ENCODE data around the gene WIPF1. TPM values are rescaled to one million over a fixed set of nuclear protein-coding genes. Genes with fewer than 3 reads are reported as not detected.
"Not testable (repeated sequence)": the region's sequence is repeated elsewhere in the genome, so short reads cannot be mapped to it uniquely, and the experiment has no call there.

WIPF1 gene
- total RNA-seq, 1 experiment from 2014 or later, result 0.61 TPM

DNA sequence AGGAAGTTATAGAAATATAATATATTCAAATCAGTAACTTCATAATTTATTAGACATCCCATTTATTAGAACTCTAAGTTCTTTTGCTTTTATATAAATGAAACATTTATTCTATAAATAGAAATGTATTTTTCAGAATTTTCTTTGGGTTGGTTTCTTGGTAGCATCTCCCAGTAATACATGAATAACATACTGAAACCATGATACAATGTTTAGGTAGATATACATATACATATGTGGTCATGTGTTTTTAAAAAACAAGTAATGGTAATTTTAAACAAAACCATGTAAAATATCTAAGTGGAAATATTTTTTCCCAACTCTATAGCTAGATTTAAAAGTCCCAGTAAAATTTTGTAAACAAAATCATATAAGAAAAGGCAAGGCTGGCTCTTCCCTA is 36.9 kb downstream of the WIPF1 start:
- in situ Hi-C loops (cut with HindIII; ENCODE audit: low pct_unique_long_range_greater_than_20kb, low sequenced_read_pairs), result no loop called here
- DNase-seq (ENCODE audit: low read depth), result no peak

DNA sequence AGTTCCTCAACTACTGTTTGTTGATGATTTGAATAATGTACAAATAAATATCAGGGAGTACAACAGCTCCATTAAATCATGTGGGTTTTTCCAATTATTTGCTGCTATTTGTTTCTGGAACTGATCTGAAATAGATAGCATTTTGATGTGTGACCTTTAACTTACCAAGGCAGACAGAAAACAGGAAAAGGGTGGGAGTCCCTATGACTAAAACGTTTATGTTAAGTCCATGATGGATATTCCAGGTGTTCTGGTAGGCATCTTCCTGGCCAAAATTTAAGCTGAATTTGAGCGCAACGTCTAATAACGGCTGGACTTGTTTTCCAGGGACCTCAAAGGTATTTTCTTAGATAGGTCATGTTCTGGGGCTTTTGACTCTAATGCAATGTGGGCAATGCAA is 41.6 kb downstream of the WIPF1 start:
- DNase-seq (ENCODE audit: low read depth), result no peak
- in situ Hi-C loops (cut with HindIII; ENCODE audit: low pct_unique_long_range_greater_than_20kb, low sequenced_read_pairs), result no loop called here

DNA sequence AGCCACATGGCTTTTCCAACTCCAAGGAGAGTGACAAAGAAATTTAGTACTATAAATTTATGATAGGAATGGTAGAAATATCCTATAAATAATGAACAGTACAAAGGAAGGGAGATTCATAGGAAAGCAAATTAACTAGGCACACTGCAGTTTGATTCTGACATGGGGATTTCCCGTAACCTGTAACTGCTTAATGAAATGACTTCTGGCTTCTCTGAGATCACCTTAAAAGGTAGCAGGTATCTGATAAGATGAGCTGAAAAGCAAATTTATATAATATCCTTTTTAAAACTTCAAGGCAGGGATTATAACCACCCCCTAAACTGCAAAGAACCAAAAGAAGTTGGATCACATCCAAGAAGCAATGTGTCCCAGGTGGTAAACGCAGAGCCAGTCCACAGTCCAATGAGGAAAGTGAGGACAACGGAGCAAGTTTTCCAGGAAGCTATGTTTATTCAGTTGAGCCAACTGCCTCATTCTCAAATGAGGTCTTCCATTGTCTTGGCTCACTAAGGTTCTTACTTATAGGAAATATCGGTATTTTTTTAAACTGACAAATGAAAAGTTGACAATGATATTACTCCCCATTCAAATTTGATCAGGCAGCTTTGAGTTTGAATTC is 43.0 kb downstream of the WIPF1 start:
- DNase-seq (ENCODE audit: low read depth), result no peak
- in situ Hi-C loops (cut with HindIII; ENCODE audit: low pct_unique_long_range_greater_than_20kb, low sequenced_read_pairs), result no loop called here

DNA sequence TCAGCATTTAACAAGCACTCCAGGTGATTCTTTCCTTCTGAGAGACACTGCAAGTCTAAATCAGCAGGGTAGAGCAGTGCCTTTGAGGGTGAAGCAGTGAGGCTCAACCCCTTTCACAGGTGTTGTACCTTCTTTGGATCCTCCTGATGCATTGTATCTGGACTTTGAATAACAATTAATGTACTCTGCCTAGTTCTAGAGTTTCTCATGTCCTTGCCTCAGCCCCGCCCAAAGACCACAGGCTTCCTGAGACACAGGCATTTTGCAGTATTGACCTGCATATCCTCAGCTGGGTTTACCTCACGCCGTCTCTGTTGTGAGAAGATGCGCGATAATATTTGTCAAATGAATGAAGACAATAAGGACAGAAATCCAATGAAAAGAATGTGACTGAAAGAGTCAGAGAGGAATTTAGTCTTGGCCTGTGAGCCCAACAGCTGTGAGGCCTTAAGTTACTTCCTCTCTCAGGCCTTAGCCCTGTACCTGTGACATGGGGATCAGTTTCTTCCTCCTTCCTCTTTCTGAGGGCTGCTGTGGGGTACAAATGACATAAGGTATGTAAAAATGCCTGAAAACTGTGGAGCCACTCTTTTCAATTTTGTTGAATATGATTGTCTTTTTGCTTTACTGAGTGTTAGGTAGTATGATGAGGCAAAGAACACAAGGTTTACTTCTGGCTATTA is 43.7 kb downstream of the WIPF1 start:
- DNase-seq (ENCODE audit: low read depth), result no peak
- in situ Hi-C loops (cut with HindIII; ENCODE audit: low pct_unique_long_range_greater_than_20kb, low sequenced_read_pairs), result no loop called here

DNA sequence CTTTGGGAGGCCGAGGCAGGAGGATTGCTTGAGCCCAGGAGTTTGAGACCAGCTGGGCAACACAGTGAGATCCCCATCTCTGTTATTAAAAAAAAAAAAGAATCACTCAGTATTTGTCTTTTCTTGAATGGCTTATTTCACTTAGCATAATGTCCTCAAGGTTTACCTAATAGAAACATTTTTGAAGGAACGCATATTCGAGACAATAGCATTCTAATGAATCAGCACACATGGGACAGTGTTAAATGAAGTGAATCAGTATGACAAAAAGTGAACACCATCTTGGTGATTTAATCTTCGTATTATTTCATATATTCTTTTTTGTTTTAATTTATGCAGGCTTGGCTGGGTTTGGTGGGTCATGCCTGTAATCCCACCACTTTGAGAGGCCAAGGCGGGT is 44.7 kb downstream of the WIPF1 start:
- in situ Hi-C loops (cut with HindIII; ENCODE audit: low pct_unique_long_range_greater_than_20kb, low sequenced_read_pairs), result no loop called here
- no peak for DNase-seq (ENCODE audit: low read depth)

DNA sequence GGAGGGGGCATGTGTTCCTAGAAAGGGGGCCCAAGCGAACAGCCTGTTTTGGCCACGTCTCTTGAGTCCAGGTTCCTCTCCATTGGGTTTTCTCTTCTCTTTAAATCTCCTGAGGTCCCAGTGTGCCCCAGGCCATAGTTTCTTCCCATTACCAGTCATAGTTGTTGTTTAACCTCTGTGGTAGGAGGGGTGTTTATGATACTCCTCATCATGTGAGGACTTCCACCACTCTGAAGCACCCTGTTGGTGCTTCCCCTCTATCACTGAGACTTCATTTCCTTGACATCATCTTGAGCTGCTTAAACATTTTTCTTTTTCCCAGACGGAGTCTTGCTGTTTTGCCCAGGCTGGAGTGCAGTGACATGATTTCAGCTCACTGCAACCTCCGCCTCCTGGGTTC is 45.9 kb downstream of the WIPF1 start:
- in situ Hi-C loops (cut with HindIII; ENCODE audit: low pct_unique_long_range_greater_than_20kb, low sequenced_read_pairs), result no loop called here
- DNase-seq (ENCODE audit: low read depth), result no peak

- in situ Hi-C loops (cut with HindIII; ENCODE audit: low pct_unique_long_range_greater_than_20kb, low sequenced_read_pairs); DNase-seq (ENCODE audit: low read depth): not testable (repeated sequence)
These were observed 49.0 kb downstream of the WIPF1 start for GRCh38 chr2:174548646-174549045.

- in situ Hi-C loops (cut with HindIII; ENCODE audit: low pct_unique_long_range_greater_than_20kb, low sequenced_read_pairs); DNase-seq (ENCODE audit: low read depth): not testable (repeated sequence)
These were observed 49.6 kb downstream of the WIPF1 start for GRCh38 chr2:174548021-174548420.

- in situ Hi-C loops (cut with HindIII; ENCODE audit: low pct_unique_long_range_greater_than_20kb, low sequenced_read_pairs), result no loop called here
- no peak for DNase-seq (ENCODE audit: low read depth)
These were observed 50.8 kb downstream of the WIPF1 start for GRCh38 chr2:174546519-174547506.

DNA sequence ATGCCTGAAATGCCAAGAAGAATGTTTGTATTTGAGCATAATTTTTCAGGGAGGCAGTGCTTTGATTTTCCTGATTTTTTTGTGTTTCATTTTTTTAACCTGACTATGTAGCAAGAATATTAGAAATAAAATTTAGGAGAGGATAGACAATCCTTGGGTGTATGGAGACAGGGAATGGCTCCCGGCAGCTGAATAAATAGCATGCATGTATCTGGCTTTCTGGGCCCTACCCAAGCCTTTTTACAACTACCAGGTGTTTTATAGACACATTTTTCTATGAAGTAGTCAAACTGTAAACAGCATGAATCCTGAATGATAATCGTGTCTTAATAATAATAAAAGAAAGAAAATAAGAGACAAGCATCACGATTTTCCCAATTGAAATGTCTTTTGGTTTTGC is 52.4 kb downstream of the WIPF1 start:
- no peak for DNase-seq (ENCODE audit: low read depth)
- in situ Hi-C loops (cut with HindIII; ENCODE audit: low pct_unique_long_range_greater_than_20kb, low sequenced_read_pairs), result no loop called here

- in situ Hi-C loops (cut with HindIII; ENCODE audit: low pct_unique_long_range_greater_than_20kb, low sequenced_read_pairs), result no loop called here
- no peak for DNase-seq (ENCODE audit: low read depth)
These were observed 52.8 kb downstream of the WIPF1 start for GRCh38 chr2:174544802-174545201.

GRCh38 chr2:174544156-174544555 is 53.4 kb downstream of the WIPF1 start:
- no peak for DNase-seq (ENCODE audit: low read depth)
- in situ Hi-C loops (cut with HindIII; ENCODE audit: low pct_unique_long_range_greater_than_20kb, low sequenced_read_pairs), result no loop called here

DNA sequence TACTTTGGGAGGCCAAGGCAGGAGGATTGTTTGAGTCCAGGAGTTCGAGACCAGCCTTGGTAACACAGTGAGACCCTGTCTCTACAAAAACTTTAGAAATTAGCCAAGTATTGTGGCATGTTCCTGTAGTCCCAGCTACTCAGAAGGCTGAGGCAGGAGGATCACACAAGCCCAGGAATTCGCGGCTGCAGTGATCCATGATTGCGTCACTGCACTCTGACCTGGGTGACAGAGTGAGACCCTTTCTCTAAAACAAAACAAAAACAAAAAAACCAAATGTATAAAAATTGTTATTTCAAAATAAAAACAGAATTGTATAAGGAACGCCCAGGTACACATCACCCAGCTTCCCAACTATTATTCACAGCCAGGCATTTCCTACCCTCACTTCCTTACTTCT is 56.7 kb downstream of the WIPF1 start:
- in situ Hi-C loops (cut with HindIII; ENCODE audit: low pct_unique_long_range_greater_than_20kb, low sequenced_read_pairs), result no loop called here
- no peak for DNase-seq (ENCODE audit: low read depth)

- DNase-seq (ENCODE audit: low read depth), result no peak
These were observed 61.6 kb downstream of the WIPF1 start for GRCh38 chr2:174535757-174536703.

DNA sequence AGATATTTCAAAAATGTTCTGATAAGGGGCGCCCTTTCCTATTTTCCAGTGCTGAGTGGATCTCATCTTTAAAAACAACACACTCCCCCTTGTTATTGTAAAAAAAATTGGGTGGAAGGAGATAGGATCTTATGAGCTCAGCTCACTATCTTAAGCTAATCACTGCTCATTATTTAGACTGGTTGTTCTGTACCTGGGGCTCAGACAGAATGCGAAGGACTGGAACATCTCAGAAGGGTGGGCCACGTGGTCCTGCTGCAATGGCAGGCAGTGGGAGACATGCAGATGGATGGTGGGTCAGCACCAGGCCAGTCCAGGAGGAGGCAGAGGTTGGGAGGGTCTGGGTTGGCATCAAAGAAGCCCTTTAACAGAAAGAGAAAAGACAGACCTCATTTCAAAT is 62.5 kb downstream of the WIPF1 start:
- in situ Hi-C loops (cut with HindIII; ENCODE audit: low pct_unique_long_range_greater_than_20kb, low sequenced_read_pairs), result no loop called here
- no peak for DNase-seq (ENCODE audit: low read depth)

More at GRCh38 chr2:174535757-174536703, 61.6 kb downstream of the WIPF1 start:
- in situ Hi-C loops (cut with HindIII; ENCODE audit: low pct_unique_long_range_greater_than_20kb, low sequenced_read_pairs), result no loop called here

- in situ Hi-C loops (cut with HindIII; ENCODE audit: low pct_unique_long_range_greater_than_20kb, low sequenced_read_pairs), result no loop called here
- no peak for DNase-seq (ENCODE audit: low read depth)
These were observed 67.7 kb downstream of the WIPF1 start for GRCh38 chr2:174529916-174530315.

- no peak for DNase-seq (ENCODE audit: low read depth)
- in situ Hi-C loops (cut with HindIII; ENCODE audit: low pct_unique_long_range_greater_than_20kb, low sequenced_read_pairs), result no loop called here
These were observed 69.6 kb downstream of the WIPF1 start for GRCh38 chr2:174527959-174528358.

- no peak for DNase-seq (ENCODE audit: low read depth)
- in situ Hi-C loops (cut with HindIII; ENCODE audit: low pct_unique_long_range_greater_than_20kb, low sequenced_read_pairs), result no loop called here
These were observed 70.4 kb downstream of the WIPF1 start for GRCh38 chr2:174527101-174527721.

All from Caki2 (cell line).